ENCODE measurements around the gene SLC39A5. TPM values are rescaled to one million over a fixed set of nuclear protein-coding genes. Genes with fewer than 3 reads are reported as not detected.
"Not testable (repeated sequence)": the region's sequence is repeated elsewhere in the genome, so short reads cannot be mapped to it uniquely, and the experiment has no call there.

Gene SLC39A5
- total and polyA plus RNA-seq, 2 donors (not counting 1 experiment from before 2014, with no cell fraction given), result 0.69 to 0.97 TPM

GRCh38 chr12:56193025-56193578 lies 36.7 kb upstream of the SLC39A5 start:
- 71% methylated on average over 1 of the region's 1 CpG for WGBS (ENCODE audit: insufficient coverage)
- DNase-seq (peak; percentile 86), ATAC-seq (ENCODE audit: low read depth) (no peak)
- intact Hi-C loops (cut with micrococcal nuclease), result loop anchor here (1.0 to 5.0 kb wide), 9 partner anchors 16 to 308 kb away; partner anchors contain the start of genes ANKRD52, CNPY2, COQ10A and NABP2
- no peaks in the 10 kb centered on the region for H3K36me3 ChIP-seq (replicated peaks in 1 of 2; ENCODE audit: control extremely low read depth in 1 of 2, control insufficient read depth in 1 of 2, extremely low read depth in 1 of 2, insufficient read depth in 2 of 2, low read length in 1 of 2)
- Mint-ChIP-seq H3K4me1 (peaks cover 34% of the 10 kb centered on the region), H3K9me3 (ENCODE audit: insufficient read depth) (no peaks in the 10 kb centered on the region), H3K4me3 (peak overlapping the region; percentile 27), H3K27ac (peak overlapping the region; percentile 50), H3K27me3 (no peaks in the 10 kb centered on the region)
- CTCF ChIA-PET, result interaction anchor here (0.9 to 6.7 kb wide), 14 partner anchors 8 to 454 kb away, joined by 3 to 247 read pairs (median 10); partner anchors contain the start of genes ANKRD52, ESYT1, NABP2 and RNF41
- H3K27me3 ChIP-seq (replicated peaks in 1 of 4; ENCODE audit: control extremely low read depth in 1 of 4, control insufficient read depth in 3 of 4, insufficient read depth in 4 of 4, low read length in 3 of 4), result no peaks in the 10 kb centered on the region
- H3K4me2 ChIP-seq (replicated peaks; ENCODE audit: low read depth, low read length, poor library complexity, severe bottlenecking), result peak overlapping the region; percentile 24
- no peak for TF ChIP-seq EZH2 (IDR thresholded peaks at IDR 0.05; ENCODE audit: borderline replicate concordance, insufficient read depth, low read depth, low read length, poor library complexity, severe bottlenecking)
- peak; percentile 87 for TF ChIP-seq CTCF (IDR thresholded peaks at IDR 0.05)
- H4K20me1 ChIP-seq (ENCODE audit: control insufficient read depth, insufficient read depth, low read length, poor library complexity, severe bottlenecking), result no peaks in the 10 kb centered on the region
- H3K27ac ChIP-seq (ENCODE audit: low read length in 2 of 2), result no peak overlapping the region
- POLR2A ChIA-PET, result interaction anchor here (0.8 to 1.2 kb wide), 2 partner anchors 15 to 29 kb away, joined by 3 to 6 read pairs; partner anchors contain the start of gene RNF41
- H2AFZ ChIP-seq (ENCODE audit: insufficient read depth, low read depth, low read length, poor library complexity, severe bottlenecking), result peak overlapping the region; percentile 81
- no peaks in the 10 kb centered on the region for H3K9me3 ChIP-seq (ENCODE audit: control extremely low read depth in 1 of 3, control insufficient read depth in 2 of 3, insufficient read depth in 1 of 3, low read length in 2 of 3)
- H3K9ac ChIP-seq (ENCODE audit: low read length), result no peak overlapping the region
- H3K4me1 ChIP-seq (ENCODE audit: control insufficient read depth in 2 of 2, insufficient read depth in 2 of 2, low read length in 2 of 2), result peaks cover 10 to 23% of the 10 kb centered on the region in 2 donors
- no peak overlapping the region for H3K4me3 ChIP-seq (ENCODE audit: control extremely low read depth in 1 of 5, extremely low read depth in 1 of 5, insufficient read depth in 1 of 5, low read depth in 2 of 5, low read length in 4 of 5)
- H3K79me2 ChIP-seq (ENCODE audit: control insufficient read depth, insufficient read depth, low read length), result peaks cover 11% of the 10 kb centered on the region

- intact Hi-C loops (cut with micrococcal nuclease); H3K79me2 ChIP-seq (ENCODE audit: control insufficient read depth, insufficient read depth, low read length); H3K9me3 Mint-ChIP-seq (ENCODE audit: insufficient read depth); H3K4me3 ChIP-seq (ENCODE audit: control extremely low read depth in 1 of 5, extremely low read depth in 1 of 5, insufficient read depth in 1 of 5, low read depth in 2 of 5, low read length in 4 of 5); H2AFZ ChIP-seq (ENCODE audit: insufficient read depth, low read depth, low read length, poor library complexity, severe bottlenecking); DNase-seq; H4K20me1 ChIP-seq (ENCODE audit: control insufficient read depth, insufficient read depth, low read length, poor library complexity, severe bottlenecking); H3K4me1 ChIP-seq (ENCODE audit: control insufficient read depth in 2 of 2, insufficient read depth in 2 of 2, low read length in 2 of 2); H3K9me3 ChIP-seq (ENCODE audit: control extremely low read depth in 1 of 3, control insufficient read depth in 2 of 3, insufficient read depth in 1 of 3, low read length in 2 of 3); ATAC-seq (ENCODE audit: low read depth); H3K27ac ChIP-seq (ENCODE audit: low read length in 2 of 2); H3K27me3 Mint-ChIP-seq; H3K4me3 Mint-ChIP-seq; H3K27ac Mint-ChIP-seq; H3K27me3 ChIP-seq (replicated peaks in 1 of 4; ENCODE audit: control extremely low read depth in 1 of 4, control insufficient read depth in 3 of 4, insufficient read depth in 4 of 4, low read length in 3 of 4); H3K9ac ChIP-seq (ENCODE audit: low read length); POLR2A ChIA-PET; H3K4me2 ChIP-seq (replicated peaks; ENCODE audit: low read depth, low read length, poor library complexity, severe bottlenecking); H3K36me3 ChIP-seq (replicated peaks in 1 of 2; ENCODE audit: control extremely low read depth in 1 of 2, control insufficient read depth in 1 of 2, extremely low read depth in 1 of 2, insufficient read depth in 2 of 2, low read length in 1 of 2): not testable (repeated sequence)
- CTCF ChIA-PET, result interaction anchor here (1.2 to 2.3 kb wide), 4 partner anchors 9 to 267 kb away, joined by 4 to 6 read pairs (median 5); partner anchors contain the start of gene RNF41
- H3K4me1 Mint-ChIP-seq, result peaks cover 11% of the 10 kb centered on the region
- WGBS (ENCODE audit: insufficient coverage), result 100% methylated on average over 4 of the region's 11 CpGs
Measured at GRCh38 chr12:56196818-56197550, 32.9 kb upstream of the SLC39A5 start.
